ENCODE data around the gene REG3G. TPM values are rescaled to one million over a fixed set of nuclear protein-coding genes. Genes with fewer than 3 reads are reported as not detected.

The REG3G gene
- 1.1 TPM in 1 of 2 replicates, not detected in the other for total RNA-seq (2014; rRNA removed; shearing (Covaris generic))

GRCh38 chr2:79025421-79025820 is at the start of gene REG3G:
Gene REG3G (plus strand): TSS chr2:79025702. CDS start chr2:79026094, 392 bp downstream.

Other genes with a start within 250 kb of the REG3G start
- not detected in 2 replicates for gene REG1B, start 62.3 kb downstream of the REG3G start, total RNA-seq (2014; rRNA removed; shearing (Covaris generic))
- gene REG1A, start 94.8 kb downstream of the REG3G start, total RNA-seq (2014; rRNA removed; shearing (Covaris generic)), result 0.37 TPM in 1 of 2 replicates, not detected in the other
- gene REG3A, start 134.1 kb downstream of the REG3G start, total RNA-seq (2014; rRNA removed; shearing (Covaris generic)), result not detected in 2 replicates

Data from A375 (cell line).